Measurements from ENCODE around the gene NCAM1.

The NCAM1 gene

DNA sequence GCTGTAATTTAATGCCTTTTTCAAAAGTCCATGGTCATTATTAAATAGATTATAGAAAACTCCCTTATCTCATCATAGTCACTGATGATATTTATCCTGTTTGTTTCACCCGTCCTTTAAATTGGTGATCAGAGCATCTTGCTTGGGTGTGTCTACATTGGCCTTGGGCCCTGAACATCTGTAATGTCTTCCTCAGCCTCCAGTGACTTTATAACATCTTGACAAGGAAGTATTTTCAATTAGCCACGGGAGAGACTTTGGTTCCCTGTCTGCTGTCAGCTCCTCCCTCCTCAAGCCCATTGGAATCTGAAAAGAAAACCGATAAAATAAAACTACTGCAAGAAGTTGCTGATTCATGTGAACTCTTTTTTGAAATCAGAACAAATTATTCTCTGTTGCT is 236.2 kb downstream of the NCAM1 start (continued):
- TF ChIP-seq, protein P1, sequence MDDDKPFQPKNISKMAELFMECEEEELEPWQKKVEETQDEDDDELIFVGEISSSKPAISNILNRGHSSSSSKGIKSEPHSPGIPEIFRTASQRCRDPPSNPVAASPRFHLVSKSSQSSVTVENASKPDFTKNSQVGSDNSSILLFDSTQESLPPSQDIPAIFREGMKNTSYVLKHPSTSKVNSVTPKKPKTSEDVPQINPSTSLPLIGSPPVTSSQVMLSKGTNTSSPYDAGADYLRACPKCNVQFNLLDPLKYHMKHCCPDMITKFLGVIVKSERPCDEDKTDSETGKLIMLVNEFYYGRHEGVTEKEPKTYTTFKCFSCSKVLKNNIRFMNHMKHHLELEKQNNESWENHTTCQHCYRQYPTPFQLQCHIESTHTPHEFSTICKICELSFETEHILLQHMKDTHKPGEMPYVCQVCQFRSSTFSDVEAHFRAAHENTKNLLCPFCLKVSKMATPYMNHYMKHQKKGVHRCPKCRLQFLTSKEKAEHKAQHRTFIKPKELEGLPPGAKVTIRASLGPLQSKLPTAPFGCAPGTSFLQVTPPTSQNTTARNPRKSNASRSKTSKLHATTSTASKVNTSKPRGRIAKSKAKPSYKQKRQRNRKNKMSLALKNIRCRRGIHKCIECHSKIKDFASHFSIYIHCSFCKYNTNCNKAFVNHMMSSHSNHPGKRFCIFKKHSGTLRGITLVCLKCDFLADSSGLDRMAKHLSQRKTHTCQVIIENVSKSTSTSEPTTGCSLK (tag by site-specific recombination; IDR thresholded peaks at IDR 0.05), result no peak
- TF ChIP-seq ZSCAN23 (tag by site-specific recombination; IDR thresholded peaks at IDR 0.05), result no peak
- TF ChIP-seq, protein P2, sequence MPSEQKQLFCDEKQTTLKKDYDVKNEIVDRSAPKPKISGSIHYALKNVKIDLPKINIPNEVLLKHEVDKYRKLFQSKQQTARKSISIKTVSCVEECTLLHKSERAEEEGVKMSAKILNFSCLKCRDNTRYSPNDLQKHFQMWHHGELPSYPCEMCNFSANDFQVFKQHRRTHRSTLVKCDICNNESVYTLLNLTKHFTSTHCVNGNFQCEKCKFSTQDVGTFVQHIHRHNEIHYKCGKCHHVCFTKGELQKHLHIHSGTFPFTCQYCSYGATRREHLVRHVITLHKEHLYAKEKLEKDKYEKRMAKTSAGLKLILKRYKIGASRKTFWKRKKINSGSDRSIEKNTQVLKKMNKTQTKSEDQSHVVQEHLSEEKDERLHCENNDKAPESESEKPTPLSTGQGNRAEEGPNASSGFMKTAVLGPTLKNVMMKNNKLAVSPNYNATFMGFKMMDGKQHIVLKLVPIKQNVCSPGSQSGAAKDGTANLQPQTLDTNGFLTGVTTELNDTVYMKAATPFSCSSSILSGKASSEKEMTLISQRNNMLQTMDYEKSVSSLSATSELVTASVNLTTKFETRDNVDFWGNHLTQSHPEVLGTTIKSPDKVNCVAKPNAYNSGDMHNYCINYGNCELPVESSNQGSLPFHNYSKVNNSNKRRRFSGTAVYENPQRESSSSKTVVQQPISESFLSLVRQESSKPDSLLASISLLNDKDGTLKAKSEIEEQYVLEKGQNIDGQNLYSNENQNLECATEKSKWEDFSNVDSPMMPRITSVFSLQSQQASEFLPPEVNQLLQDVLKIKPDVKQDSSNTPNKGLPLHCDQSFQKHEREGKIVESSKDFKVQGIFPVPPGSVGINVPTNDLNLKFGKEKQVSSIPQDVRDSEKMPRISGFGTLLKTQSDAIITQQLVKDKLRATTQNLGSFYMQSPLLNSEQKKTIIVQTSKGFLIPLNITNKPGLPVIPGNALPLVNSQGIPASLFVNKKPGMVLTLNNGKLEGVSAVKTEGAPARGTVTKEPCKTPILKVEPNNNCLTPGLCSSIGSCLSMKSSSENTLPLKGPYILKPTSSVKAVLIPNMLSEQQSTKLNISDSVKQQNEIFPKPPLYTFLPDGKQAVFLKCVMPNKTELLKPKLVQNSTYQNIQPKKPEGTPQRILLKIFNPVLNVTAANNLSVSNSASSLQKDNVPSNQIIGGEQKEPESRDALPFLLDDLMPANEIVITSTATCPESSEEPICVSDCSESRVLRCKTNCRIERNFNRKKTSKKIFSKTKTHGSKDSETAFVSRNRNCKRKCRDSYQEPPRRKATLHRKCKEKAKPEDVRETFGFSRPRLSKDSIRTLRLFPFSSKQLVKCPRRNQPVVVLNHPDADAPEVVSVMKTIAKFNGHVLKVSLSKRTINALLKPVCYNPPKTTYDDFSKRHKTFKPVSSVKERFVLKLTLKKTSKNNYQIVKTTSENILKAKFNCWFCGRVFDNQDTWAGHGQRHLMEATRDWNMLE (tag by site-specific recombination; conservative IDR thresholded peaks at IDR 0.05; ENCODE audit: low read depth), result no peak
- TF ChIP-seq RBAK (tag by site-specific recombination; IDR thresholded peaks at IDR 0.05), result no peak
- no peak for TF ChIP-seq SALL2 (tag by site-specific recombination; IDR thresholded peaks at IDR 0.05; ENCODE audit: borderline replicate concordance)
- TF ChIP-seq, protein P3, sequence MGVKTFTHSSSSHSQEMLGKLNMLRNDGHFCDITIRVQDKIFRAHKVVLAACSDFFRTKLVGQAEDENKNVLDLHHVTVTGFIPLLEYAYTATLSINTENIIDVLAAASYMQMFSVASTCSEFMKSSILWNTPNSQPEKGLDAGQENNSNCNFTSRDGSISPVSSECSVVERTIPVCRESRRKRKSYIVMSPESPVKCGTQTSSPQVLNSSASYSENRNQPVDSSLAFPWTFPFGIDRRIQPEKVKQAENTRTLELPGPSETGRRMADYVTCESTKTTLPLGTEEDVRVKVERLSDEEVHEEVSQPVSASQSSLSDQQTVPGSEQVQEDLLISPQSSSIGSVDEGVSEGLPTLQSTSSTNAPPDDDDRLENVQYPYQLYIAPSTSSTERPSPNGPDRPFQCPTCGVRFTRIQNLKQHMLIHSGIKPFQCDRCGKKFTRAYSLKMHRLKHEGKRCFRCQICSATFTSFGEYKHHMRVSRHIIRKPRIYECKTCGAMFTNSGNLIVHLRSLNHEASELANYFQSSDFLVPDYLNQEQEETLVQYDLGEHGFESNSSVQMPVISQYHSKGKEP (tag by site-specific recombination; IDR thresholded peaks at IDR 0.05), result no peak
- TF ChIP-seq YY1 (tag by site-specific recombination; IDR thresholded peaks at IDR 0.05), result no peak
- no peak for TF ChIP-seq SP7 (tag by site-specific recombination; IDR thresholded peaks at IDR 0.05)
- no peak for TF ChIP-seq BCL11B (tag by site-specific recombination; IDR thresholded peaks at IDR 0.05; ENCODE audit: low read depth)
- no peak for TF ChIP-seq PRDM1 (tag by site-specific recombination; IDR thresholded peaks at IDR 0.05)
- TF ChIP-seq IKZF3 (tag by site-specific recombination; IDR thresholded peaks at IDR 0.05), result no peak

DNA sequence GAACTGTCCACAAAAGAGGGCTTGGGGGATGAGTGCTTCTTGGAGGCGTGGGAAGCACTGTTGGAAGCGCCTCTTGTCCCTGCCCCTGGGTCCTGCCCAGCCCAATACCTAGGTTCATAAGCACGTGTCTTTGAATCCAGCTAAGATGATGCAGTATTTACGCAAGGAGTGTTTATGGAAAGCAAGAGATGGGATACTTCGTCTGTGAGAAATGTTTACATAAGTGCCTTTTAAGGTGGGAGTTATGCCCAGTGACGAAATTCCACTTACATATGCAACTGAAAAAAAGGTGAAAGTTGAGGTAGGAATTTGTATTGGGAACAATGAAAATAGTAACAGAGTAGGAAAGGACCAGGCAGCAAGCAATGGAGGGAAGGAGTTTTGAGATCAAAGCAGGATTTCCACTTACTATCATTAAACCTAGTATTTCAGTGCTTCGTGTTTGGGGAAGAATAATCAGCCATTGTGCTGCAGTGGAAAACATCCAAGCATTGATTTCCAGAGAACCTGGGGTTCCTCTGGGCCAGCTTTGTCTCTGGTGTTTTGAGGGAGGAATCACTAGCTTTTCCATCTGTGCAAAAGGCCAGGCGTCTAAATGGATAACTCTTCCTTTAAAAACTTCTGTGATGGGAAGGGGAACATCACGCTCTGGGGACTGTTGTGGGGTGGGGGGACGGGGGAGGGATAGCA is 237.9 kb downstream of the NCAM1 start:
- Histone ChIP-seq H3K9me3 (ENCODE audit: control insufficient read depth, insufficient read depth, low read depth, low read length) (no peaks in the 10 kb centered on the region), H3K36me3 (ENCODE audit: control insufficient read depth in 2 of 2, insufficient read depth in 1 of 2, low read length in 2 of 2) (no peaks in the 10 kb centered on the region), H3K27ac (ENCODE audit: extremely low read depth, low read depth, low read length) (no peak overlapping the region), H3K4me3 (ENCODE audit: low read depth, low read length) (no peak overlapping the region), H3K4me1 (ENCODE audit: control insufficient read depth, insufficient read depth, low read length) (no peaks in the 10 kb centered on the region)
- ChIA-PET CTCF (no interaction called here), POLR2A (no interaction called here)
- TF ChIP-seq ZNF530 (tag by site-specific recombination; IDR thresholded peaks at IDR 0.05; ENCODE audit: low read depth), result no peak
- no peak for TF ChIP-seq ZNF768 (tag by site-specific recombination; IDR thresholded peaks at IDR 0.05)

DNA sequence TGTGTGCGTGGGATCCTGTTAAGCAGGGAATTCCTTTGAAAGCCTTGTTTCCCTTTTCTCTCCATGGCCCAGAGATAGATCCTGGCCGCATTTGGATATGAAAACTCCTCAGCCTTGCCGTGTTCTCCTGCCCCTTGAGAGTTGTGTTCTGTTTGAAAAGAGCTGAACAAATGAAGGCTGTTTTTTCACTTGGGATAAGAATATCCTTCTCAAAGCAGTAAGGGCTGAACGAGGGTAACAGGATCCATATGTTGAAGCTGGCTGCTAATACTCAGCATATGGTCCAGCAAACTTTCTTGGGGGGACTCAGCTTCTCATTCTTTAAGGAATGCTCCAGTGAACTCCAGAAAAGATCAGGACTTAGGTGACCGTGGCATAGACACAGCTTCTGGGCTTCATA is 238.6 kb downstream of the NCAM1 start:
- ChIA-PET POLR2A (no interaction called here), CTCF (no interaction called here)
- Histone ChIP-seq H3K27ac (ENCODE audit: extremely low read depth, low read depth, low read length) (no peak overlapping the region), H3K4me1 (ENCODE audit: control insufficient read depth, insufficient read depth, low read length) (no peaks in the 10 kb centered on the region), H3K9me3 (ENCODE audit: control insufficient read depth, insufficient read depth, low read depth, low read length) (no peaks in the 10 kb centered on the region), H3K4me3 (ENCODE audit: low read depth, low read length) (no peak overlapping the region), H3K36me3 (ENCODE audit: control insufficient read depth in 2 of 2, insufficient read depth in 1 of 2, low read length in 2 of 2) (peaks cover 0 to under 1% of the 10 kb centered on the region in 2 experiments; a peak in 1 of 3 replicates)
- no peak for TF ChIP-seq ZNF23 (tag by site-specific recombination; IDR thresholded peaks at IDR 0.05; ENCODE audit: borderline replicate concordance)
- TF ChIP-seq ZNF624 (tag by site-specific recombination; IDR thresholded peaks at IDR 0.05), result no peak
- no peak for TF ChIP-seq ZNF391 (tag by site-specific recombination; IDR thresholded peaks at IDR 0.05; ENCODE audit: borderline replicate concordance, low read depth)
- TF ChIP-seq ZNF776 (tag by site-specific recombination; IDR thresholded peaks at IDR 0.05; ENCODE audit: borderline replicate concordance), result no peak

Data from HEK293 (cell line).